PC-9 (cell line): ENCODE results near the gene CENPC. TPM values are rescaled to one million over a fixed set of nuclear protein-coding genes. Genes with fewer than 3 reads are reported as not detected.

Source experiments
- BruUV-seq: library from RNA; stranded (reverse); fragments of 400-500 nt; replicated peaks from 2 replicates; lab custom pipeline; 2021; lab: Mats Ljungman, UMichigan
- CTCF ChIA-PET: fragments of 300-600 bp; sonication (Branson Sonifier 250); formaldehyde crosslinking; loops from one replicate; lab custom pipeline; 2022; ENCODE audit warnings: antibody characterized with exemption; lab: Charles Lee
- POLR2A ChIA-PET: fragments of 300-600 bp; sonication (Branson Sonifier 250); formaldehyde crosslinking; loops from one replicate; lab custom pipeline; 2022; ENCODE audit warnings: antibody characterized with exemption; ENCODE audit not compliant: unreplicated experiment; lab: Charles Lee
- DNase-seq, 2 experiments: peaks; one replicate each; pipeline versions ENCODE4 v3.0.0 to v3.0.0-alpha.2; 2015 to 2022; ENCODE audit warnings: mixed read lengths in 1 of 2
- H2AFZ ChIP-seq: fragments of 200-600 bp; sonication (generic); 2 replicates; pipeline ENCODE4 v1.8.1; 2017; ENCODE audit warnings: antibody characterized with exemption
- H3F3A ChIP-seq: fragments of 200-600 bp; sonication (generic); 2 replicates; pipeline ENCODE4 v1.8.1; 2017; ENCODE audit warnings: antibody characterized with exemption, mild to moderate bottlenecking, low read depth; ENCODE audit not compliant: insufficient read depth
- H3K27ac ChIP-seq: fragments of 200-600 bp; sonication (generic); 2 replicates; pipeline ENCODE4 v1.6.1; 2016; ENCODE audit warnings: mixed run types
- H3K27me3 ChIP-seq: fragments of 200-600 bp; sonication (generic); 2 replicates; pipeline ENCODE4 v1.6.1; 2016; ENCODE audit warnings: low read depth, mixed run types; ENCODE audit not compliant: insufficient read depth
- H3K36me3 ChIP-seq: fragments of 200-600 bp; sonication (generic); 2 replicates; pipeline ENCODE4 v1.6.1; 2016; ENCODE audit warnings: low read depth, mixed run types
- H3K4me1 ChIP-seq: fragments of 200-600 bp; sonication (generic); replicated peaks from 2 replicates; pipeline ENCODE4 v1.6.1; 2016; ENCODE audit warnings: mixed run types; ENCODE audit not compliant: insufficient read depth
- H3K4me2 ChIP-seq: fragments of 200-600 bp; sonication (generic); 2 replicates; pipeline ENCODE4 v1.6.1; 2017; ENCODE audit warnings: mixed run types
- H3K4me3 ChIP-seq: fragments of 200-600 bp; sonication (generic); 2 replicates; pipeline ENCODE4 v1.6.1; 2016; ENCODE audit warnings: mixed run types
- H3K79me2 ChIP-seq: fragments of 200-600 bp; sonication (generic); 2 replicates; pipeline ENCODE4 v1.6.1; 2017; ENCODE audit warnings: low read depth, mixed run types
- H3K9me2 ChIP-seq: fragments of 200-600 bp; sonication (generic); 2 replicates; pipeline ENCODE4 v1.8.1; 2017; ENCODE audit warnings: mild to moderate bottlenecking; ENCODE audit not compliant: insufficient read depth
- H3K9me3 ChIP-seq: fragments of 200-600 bp; sonication (generic); 2 replicates; pipeline ENCODE4 v1.8.1; 2016; ENCODE audit warnings: low read depth; ENCODE audit not compliant: insufficient read depth
- H4K20me1 ChIP-seq: fragments of 200-600 bp; sonication (generic); 2 replicates; pipeline ENCODE4 v1.8.1; 2017; ENCODE audit not compliant: insufficient read depth
- EZH2 ChIP-seq: fragments of 200-600 bp; sonication (generic); IDR thresholded peaks from 2 replicates; pipeline ENCODE4 v1.8.0; 2017; ENCODE audit warnings: antibody characterized with exemption, low read depth
- intact Hi-C: fragments of 100-400 bp; cut with micrococcal nuclease; formaldehyde crosslinking; loops from one replicate; pipeline ENCODE4 v1.10.0; 2022; ENCODE audit not compliant: unreplicated experiment
- total RNA-seq: library from RNA; stranded (reverse); gene quantifications from 2 replicates; pipeline ENCODE4 v1.2.3, GENCODE V29; 2021
- TF ChIP-seq, protein P1 (sequence below): fragments of 200-600 bp; sonication (generic); conservative IDR thresholded peaks from 2 replicates; pipeline ENCODE4 v1.6.1; 2017; ENCODE audit warnings: mixed run types, antibody characterized with exemption, mild to moderate bottlenecking, moderate library complexity

CENPC gene
- total RNA-seq, 1 experiment from 2014 or later: 14.2 TPM

- H3K79me2 ChIP-seq: no peaks in the 10 kb centered on the region
- H3K4me1 ChIP-seq: no peaks in the 10 kb centered on the region
- H2AFZ ChIP-seq: no peak overlapping the region
- no peak overlapping the region for H3K4me2 ChIP-seq
- no TSS peak for BruUV-seq
- H3F3A ChIP-seq: no peaks in the 10 kb centered on the region
- H3K27ac ChIP-seq: no peak overlapping the region
- CTCF ChIA-PET: no interaction called here
- H3K9me3 ChIP-seq: no peaks in the 10 kb centered on the region
- POLR2A ChIA-PET: no interaction called here
- intact Hi-C loops: no loop called here
- no peak for DNase-seq
- H3K27me3 ChIP-seq: no peaks in the 10 kb centered on the region
- H3K9me2 ChIP-seq: no peaks in the 10 kb centered on the region
- no peaks in the 10 kb centered on the region for H4K20me1 ChIP-seq
- TF ChIP-seq, protein P1, sequence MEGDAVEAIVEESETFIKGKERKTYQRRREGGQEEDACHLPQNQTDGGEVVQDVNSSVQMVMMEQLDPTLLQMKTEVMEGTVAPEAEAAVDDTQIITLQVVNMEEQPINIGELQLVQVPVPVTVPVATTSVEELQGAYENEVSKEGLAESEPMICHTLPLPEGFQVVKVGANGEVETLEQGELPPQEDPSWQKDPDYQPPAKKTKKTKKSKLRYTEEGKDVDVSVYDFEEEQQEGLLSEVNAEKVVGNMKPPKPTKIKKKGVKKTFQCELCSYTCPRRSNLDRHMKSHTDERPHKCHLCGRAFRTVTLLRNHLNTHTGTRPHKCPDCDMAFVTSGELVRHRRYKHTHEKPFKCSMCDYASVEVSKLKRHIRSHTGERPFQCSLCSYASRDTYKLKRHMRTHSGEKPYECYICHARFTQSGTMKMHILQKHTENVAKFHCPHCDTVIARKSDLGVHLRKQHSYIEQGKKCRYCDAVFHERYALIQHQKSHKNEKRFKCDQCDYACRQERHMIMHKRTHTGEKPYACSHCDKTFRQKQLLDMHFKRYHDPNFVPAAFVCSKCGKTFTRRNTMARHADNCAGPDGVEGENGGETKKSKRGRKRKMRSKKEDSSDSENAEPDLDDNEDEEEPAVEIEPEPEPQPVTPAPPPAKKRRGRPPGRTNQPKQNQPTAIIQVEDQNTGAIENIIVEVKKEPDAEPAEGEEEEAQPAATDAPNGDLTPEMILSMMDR: no peak
- TF ChIP-seq EZH2: no peak
- H3K36me3 ChIP-seq: no peaks in the 10 kb centered on the region
- no peak overlapping the region for H3K4me3 ChIP-seq
Measured at GRCh38 chr4:67452100-67452845, 93.0 kb downstream of the CENPC start.

- ChIA-PET CTCF (no interaction called here), POLR2A (no interaction called here)
- Histone ChIP-seq H3K27me3 (no peaks in the 10 kb centered on the region), H3K4me3 (no peak overlapping the region), H4K20me1 (no peaks in the 10 kb centered on the region), H3K79me2 (no peaks in the 10 kb centered on the region), H3K36me3 (no peaks in the 10 kb centered on the region), H3K9me2 (no peaks in the 10 kb centered on the region), H3F3A (no peaks in the 10 kb centered on the region), H3K4me1 (no peaks in the 10 kb centered on the region), H3K27ac (no peak overlapping the region), H3K4me2 (no peak overlapping the region), H3K9me3 (no peaks in the 10 kb centered on the region), H2AFZ (no peak overlapping the region)
- TF ChIP-seq, protein P1: no peak
- no peak for TF ChIP-seq EZH2
- no TSS peak for BruUV-seq
- no peak for DNase-seq
- intact Hi-C loops: no loop called here
Measured at GRCh38 chr4:67451464-67451863, 93.8 kb downstream of the CENPC start.

DNA sequence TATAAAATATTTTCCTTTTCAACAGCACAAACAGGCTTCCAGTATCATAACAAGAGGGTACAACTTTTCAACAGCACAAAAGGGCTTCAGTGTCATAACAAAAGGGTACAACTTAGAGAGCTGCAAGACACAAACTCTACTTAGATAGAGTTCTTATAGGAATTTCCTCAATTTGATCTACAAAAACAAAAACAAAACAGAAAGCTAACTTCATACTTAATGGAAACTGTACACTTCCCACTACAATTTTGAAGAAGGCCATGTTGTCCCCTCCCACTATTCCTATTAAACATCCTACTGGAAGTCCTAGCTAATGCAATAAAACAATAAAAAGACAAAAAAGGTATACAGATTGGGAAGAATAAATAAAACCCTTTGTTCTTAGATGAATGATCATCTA lies 96.7 kb downstream of the CENPC start:
- POLR2A ChIA-PET: no interaction called here
- no peak for DNase-seq
- Histone ChIP-seq H3K36me3 (no peaks in the 10 kb centered on the region), H3F3A (no peaks in the 10 kb centered on the region), H3K9me3 (no peaks in the 10 kb centered on the region), H3K4me1 (no peaks in the 10 kb centered on the region), H3K9me2 (no peaks in the 10 kb centered on the region), H2AFZ (no peak overlapping the region), H3K27ac (no peak overlapping the region), H3K4me2 (no peak overlapping the region), H3K79me2 (no peaks in the 10 kb centered on the region), H4K20me1 (no peaks in the 10 kb centered on the region), H3K27me3 (no peaks in the 10 kb centered on the region), H3K4me3 (no peak overlapping the region)
- intact Hi-C loops: no loop called here
- CTCF ChIA-PET: no interaction called here
- BruUV-seq: no TSS peak
- no peak for TF ChIP-seq EZH2
- TF ChIP-seq, protein P1: no peak
